HG03159 (cell line): ENCODE data around the gene NSD2.
"Not testable (repeated sequence)": the region's sequence is repeated elsewhere in the genome, so short reads cannot be mapped to it uniquely, and the experiment has no call there.

ENCODE experiments used
- ATAC-seq: cut with Tn5 transposase; IDR thresholded peaks from one replicate; pipeline ENCODE4 v1.9.1; 2021; ENCODE audit warnings: mild to moderate bottlenecking, moderate library complexity; ENCODE audit not compliant: unreplicated experiment

The NSD2 gene

DNA sequence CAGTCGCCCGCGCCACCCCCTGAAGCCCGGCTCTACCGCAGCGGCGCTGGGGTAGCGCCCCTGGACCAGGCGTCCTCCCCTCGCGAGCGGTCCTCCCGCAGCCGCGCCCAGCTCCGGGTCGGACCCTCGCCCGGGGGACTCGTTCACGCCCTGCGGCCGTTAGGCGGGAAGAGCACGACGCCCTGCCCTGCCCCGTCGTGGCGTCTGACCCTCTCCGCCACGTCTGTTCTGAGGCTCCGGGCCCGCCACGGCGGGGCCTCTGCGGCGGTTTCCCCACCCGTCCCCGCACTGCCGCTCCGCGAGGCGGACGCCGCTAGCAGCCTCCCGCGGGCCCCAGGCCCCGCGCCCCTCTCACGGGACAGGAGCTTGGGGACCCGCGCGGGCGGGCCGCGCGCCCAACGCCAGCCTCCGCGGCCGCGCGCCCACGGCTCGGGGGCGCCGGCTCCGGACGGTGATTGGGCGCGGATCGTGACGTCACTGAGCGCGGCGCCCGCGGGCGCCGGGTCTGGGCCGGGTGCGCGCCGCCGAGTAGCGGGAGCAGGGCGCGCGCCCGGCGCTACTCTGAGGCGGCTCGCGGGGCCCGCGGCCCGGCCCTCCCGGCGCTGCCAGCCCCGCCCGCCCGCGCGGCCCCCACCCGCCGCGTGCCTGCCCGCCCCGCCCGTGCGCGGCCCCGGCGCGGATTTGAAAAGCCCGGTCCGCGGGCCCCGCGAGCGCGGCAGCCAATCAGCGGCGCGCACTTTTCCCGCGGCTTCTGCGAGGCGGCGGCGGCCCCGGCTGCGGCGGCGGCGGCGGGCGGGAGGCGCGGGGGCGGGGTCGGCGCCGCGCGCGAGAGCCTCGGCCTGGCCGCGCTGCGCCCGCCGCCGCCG is at the start of gene NSD2:
Gene NSD2 (plus strand): TSS at position 816 of the 866 bp plus-strand sequence. CDS start 29,262 bp downstream, outside the sequence.
- peak; percentile 53 for ATAC-seq

- no peak for ATAC-seq
These were observed 49.3 kb upstream of the NSD2 start for GRCh38 chr4:1821679-1822567.

GRCh38 chr4:1822568-1823544 is 48.3 kb upstream of the NSD2 start:
- ATAC-seq: no peak

DNA sequence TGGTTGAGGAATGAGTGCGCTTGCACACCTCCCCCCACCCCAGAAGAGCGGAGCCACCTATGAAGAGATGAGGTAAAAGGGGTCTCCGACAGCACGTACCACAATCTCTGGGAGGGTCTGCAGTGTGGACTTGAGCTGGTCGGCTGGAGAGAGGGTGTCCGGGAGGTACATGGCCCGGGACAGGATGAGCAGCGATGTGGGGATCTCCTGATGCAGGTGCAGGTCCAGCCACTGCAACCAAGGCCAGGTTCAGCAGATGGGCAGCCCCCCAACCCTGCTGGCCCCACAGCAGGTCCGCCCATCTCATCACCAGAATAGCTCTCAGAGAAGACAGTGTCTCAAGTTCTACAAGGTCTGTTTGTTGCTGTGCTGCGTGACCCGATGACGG is 47.7 kb upstream of the NSD2 start:
- no peak for ATAC-seq

GRCh38 chr4:1824746-1825145 is 46.4 kb upstream of the NSD2 start:
- ATAC-seq: no peak

GRCh38 chr4:1825326-1825725 is 45.9 kb upstream of the NSD2 start:
- ATAC-seq: no peak

DNA sequence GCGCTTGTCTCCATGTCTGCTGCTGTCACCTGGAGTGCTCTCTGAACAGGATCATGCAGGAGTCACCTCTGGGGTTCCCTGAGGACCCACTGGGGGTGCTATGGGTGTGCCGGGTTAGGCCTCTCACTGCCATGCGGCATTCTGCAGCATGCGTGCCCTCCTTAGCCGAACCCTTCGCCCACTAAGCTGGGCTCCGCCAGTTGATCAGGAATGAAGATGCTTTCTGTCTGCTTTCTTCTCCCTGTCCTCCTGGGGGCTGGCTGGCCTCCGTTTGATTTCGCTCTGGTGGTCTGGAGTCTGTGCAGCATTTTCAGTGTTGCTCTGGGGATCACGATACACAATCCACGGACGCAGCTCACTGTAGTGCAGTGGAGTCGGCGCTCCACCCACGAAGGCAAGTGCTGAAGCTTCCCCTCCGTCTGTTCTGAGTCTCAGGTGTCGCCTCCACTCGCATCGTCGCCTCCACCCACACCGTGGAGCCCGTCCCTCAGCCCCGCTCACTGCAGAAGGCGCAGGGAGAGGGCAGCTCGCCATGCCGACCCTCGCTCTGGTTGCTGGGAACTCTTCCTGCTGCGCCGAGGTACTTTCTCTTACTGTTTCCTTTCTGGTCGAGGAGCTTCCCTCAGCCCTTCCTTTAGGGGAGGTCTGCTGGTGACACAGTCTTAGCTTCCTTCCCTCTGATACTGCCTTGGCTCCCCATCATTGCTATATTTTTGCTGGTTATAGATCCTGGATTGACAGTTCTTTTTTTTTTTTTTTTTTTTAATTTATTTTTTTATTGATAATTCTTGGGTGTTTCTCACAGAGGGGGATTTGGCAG is 44.5 kb upstream of the NSD2 start:
- no peak for ATAC-seq

GRCh38 chr4:1830234-1830633 is 41.0 kb upstream of the NSD2 start:
- no peak for ATAC-seq

GRCh38 chr4:1830642-1831228 is 40.5 kb upstream of the NSD2 start:
- ATAC-seq: no peak

- no peak for ATAC-seq
These were observed 39.9 kb upstream of the NSD2 start for GRCh38 chr4:1831331-1831730.

DNA sequence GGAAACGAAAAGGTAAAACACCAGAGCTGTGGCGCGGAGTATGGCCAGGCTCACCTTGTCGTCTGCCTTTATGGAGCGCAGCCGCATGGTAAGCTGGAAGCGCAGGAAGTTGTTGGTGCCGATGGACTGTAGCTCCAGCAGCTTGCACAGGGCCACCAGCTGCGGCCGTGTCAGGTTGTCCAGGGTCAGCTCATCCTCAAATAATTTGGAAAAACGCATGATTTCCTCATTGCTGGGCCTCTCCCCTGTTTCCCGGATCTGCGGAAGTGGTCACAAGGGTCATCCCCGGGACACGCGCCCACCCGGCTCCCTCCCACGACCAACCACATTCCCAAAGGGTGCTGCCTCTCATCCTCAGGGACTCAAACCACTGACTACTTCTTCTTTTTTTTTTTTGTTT is 38.5 kb upstream of the NSD2 start:
- no peak for ATAC-seq

DNA sequence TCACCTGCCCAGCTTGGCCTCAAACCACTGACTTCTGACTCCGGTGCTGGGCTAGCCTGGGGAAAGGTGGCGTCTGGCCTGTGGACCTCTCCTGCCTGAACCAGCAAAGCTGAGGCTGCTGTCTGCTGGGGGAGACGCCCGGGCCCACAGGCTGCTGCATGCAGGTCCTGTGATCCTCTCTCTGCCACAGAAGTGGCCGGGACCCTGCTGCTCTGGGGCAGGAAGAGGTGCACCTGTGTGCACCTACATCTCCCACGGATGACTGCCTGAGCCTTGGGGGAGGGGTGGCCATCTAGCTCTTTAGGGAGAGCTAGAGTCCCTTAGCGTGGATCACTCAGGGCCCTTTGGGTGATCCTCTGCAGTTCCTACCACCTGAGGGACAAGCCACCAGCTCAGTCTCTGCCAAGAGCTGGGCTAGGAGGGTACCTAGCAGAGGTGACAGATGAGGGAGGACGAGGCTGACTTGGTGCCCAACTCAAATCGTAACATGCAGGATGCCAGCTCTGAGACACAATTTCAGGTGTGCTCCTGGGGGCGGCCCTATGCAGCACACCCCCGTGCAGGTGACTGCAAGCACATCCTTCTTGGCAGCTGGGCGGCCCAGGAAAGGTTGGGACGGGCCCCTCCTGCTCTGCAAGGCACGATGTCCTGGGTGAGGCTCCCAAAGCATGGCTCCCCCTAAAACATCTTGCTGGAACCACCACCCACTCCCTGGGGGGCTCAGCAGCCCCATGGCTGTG is 37.7 kb upstream of the NSD2 start:
- ATAC-seq: no peak

GRCh38 chr4:1834047-1834775 is 37.0 kb upstream of the NSD2 start:
- ATAC-seq: no peak

DNA sequence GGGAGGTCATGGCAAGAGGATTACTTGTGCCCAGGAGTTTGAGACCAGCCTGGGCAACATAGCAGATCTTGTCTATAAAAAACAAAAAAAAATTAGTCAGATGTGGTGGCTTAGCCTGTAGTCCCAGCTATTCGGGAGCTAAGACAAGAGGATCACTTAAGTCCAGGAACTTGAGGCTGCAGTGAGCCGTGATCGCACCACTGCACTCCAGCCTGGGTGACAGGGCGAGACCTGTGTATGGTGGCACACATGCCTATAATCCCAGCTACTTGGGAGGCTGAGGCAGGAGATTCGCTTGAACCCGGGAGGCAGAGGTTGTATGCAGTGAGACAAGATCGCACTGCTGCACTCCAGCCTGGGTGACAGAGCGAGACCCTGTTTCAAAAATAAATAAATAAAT is 35.4 kb upstream of the NSD2 start:
- not testable (repeated sequence) for ATAC-seq

DNA sequence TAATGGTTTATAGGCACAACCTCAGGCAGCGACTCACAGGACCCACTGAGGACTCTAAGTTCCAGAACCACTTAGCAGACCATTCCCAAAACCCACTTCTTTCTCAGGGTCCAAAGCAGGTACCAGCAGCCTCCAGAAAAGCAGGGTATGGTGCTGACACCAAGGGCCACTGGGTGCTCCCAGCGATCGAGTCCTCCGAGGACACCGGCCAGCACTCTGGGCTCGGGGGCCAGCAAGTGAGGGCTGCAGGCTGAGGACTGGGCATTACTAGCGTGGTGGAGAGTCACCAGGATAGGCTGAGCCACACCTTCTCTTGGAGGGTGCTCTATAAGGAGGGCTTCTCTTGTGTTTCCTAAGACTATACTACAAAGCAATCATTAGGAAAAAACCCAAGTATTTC is 34.5 kb upstream of the NSD2 start:
- no peak for ATAC-seq

- ATAC-seq: no peak
These were observed 34.1 kb upstream of the NSD2 start for GRCh38 chr4:1837069-1837468.

GRCh38 chr4:1839282-1839681 is 31.9 kb upstream of the NSD2 start:
- no peak for ATAC-seq
